PC-9 (cell line): Measurements from ENCODE around the gene EFCAB11. TPM values are rescaled to one million over a fixed set of nuclear protein-coding genes. Genes with fewer than 3 reads are reported as not detected.

ENCODE experiments used
- BruUV-seq: library from RNA; stranded (reverse); fragments of 400-500 nt; replicated peaks from 2 replicates; lab custom pipeline; 2021; lab: Mats Ljungman, UMichigan
- CTCF ChIA-PET: fragments of 300-600 bp; sonication (Branson Sonifier 250); formaldehyde crosslinking; loops from one replicate; lab custom pipeline; 2022; ENCODE audit warnings: antibody characterized with exemption; lab: Charles Lee
- POLR2A ChIA-PET: fragments of 300-600 bp; sonication (Branson Sonifier 250); formaldehyde crosslinking; loops from one replicate; lab custom pipeline; 2022; ENCODE audit warnings: antibody characterized with exemption; ENCODE audit not compliant: unreplicated experiment; lab: Charles Lee
- DNase-seq, 2 experiments: peaks; one replicate each; pipeline versions ENCODE4 v3.0.0 to v3.0.0-alpha.2; 2015 to 2022; ENCODE audit warnings: mixed read lengths in 1 of 2
- H2AFZ ChIP-seq: fragments of 200-600 bp; sonication (generic); 2 replicates; pipeline ENCODE4 v1.8.1; 2017; ENCODE audit warnings: antibody characterized with exemption
- H3F3A ChIP-seq: fragments of 200-600 bp; sonication (generic); 2 replicates; pipeline ENCODE4 v1.8.1; 2017; ENCODE audit warnings: antibody characterized with exemption, mild to moderate bottlenecking, low read depth; ENCODE audit not compliant: insufficient read depth
- H3K27ac ChIP-seq: fragments of 200-600 bp; sonication (generic); 2 replicates; pipeline ENCODE4 v1.6.1; 2016; ENCODE audit warnings: mixed run types
- H3K27me3 ChIP-seq: fragments of 200-600 bp; sonication (generic); 2 replicates; pipeline ENCODE4 v1.6.1; 2016; ENCODE audit warnings: low read depth, mixed run types; ENCODE audit not compliant: insufficient read depth
- H3K36me3 ChIP-seq: fragments of 200-600 bp; sonication (generic); 2 replicates; pipeline ENCODE4 v1.6.1; 2016; ENCODE audit warnings: low read depth, mixed run types
- H3K4me1 ChIP-seq: fragments of 200-600 bp; sonication (generic); replicated peaks from 2 replicates; pipeline ENCODE4 v1.6.1; 2016; ENCODE audit warnings: mixed run types; ENCODE audit not compliant: insufficient read depth
- H3K4me2 ChIP-seq: fragments of 200-600 bp; sonication (generic); 2 replicates; pipeline ENCODE4 v1.6.1; 2017; ENCODE audit warnings: mixed run types
- H3K4me3 ChIP-seq: fragments of 200-600 bp; sonication (generic); 2 replicates; pipeline ENCODE4 v1.6.1; 2016; ENCODE audit warnings: mixed run types
- H3K79me2 ChIP-seq: fragments of 200-600 bp; sonication (generic); 2 replicates; pipeline ENCODE4 v1.6.1; 2017; ENCODE audit warnings: low read depth, mixed run types
- H3K9me2 ChIP-seq: fragments of 200-600 bp; sonication (generic); 2 replicates; pipeline ENCODE4 v1.8.1; 2017; ENCODE audit warnings: mild to moderate bottlenecking; ENCODE audit not compliant: insufficient read depth
- H3K9me3 ChIP-seq: fragments of 200-600 bp; sonication (generic); 2 replicates; pipeline ENCODE4 v1.8.1; 2016; ENCODE audit warnings: low read depth; ENCODE audit not compliant: insufficient read depth
- H4K20me1 ChIP-seq: fragments of 200-600 bp; sonication (generic); 2 replicates; pipeline ENCODE4 v1.8.1; 2017; ENCODE audit not compliant: insufficient read depth
- EZH2 ChIP-seq: fragments of 200-600 bp; sonication (generic); IDR thresholded peaks from 2 replicates; pipeline ENCODE4 v1.8.0; 2017; ENCODE audit warnings: antibody characterized with exemption, low read depth
- intact Hi-C: fragments of 100-400 bp; cut with micrococcal nuclease; formaldehyde crosslinking; loops from one replicate; pipeline ENCODE4 v1.10.0; 2022; ENCODE audit not compliant: unreplicated experiment
- total RNA-seq: library from RNA; stranded (reverse); gene quantifications from 2 replicates; pipeline ENCODE4 v1.2.3, GENCODE V29; 2021
- TF ChIP-seq, protein P1 (sequence below): fragments of 200-600 bp; sonication (generic); conservative IDR thresholded peaks from 2 replicates; pipeline ENCODE4 v1.6.1; 2017; ENCODE audit warnings: mixed run types, antibody characterized with exemption, mild to moderate bottlenecking, moderate library complexity

The EFCAB11 gene
- total RNA-seq, 1 experiment from 2014 or later, result 8.4 TPM

DNA sequence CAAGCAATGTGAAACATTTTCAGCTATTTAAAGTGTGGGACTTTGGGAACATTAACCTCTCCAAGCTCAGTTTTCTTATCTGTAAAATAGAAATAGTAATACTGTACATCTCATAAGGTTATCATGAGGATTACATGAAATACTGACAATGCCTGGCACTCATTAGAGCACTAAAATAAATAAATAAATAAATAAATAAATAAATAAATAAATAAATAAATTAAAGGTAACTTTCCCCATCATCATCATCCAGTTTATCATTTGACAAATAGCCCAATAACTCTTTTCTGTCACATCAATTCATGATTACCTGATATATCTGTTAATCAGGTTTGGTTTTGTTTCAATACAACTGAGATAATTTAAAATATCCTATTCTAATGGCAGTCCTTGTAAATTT, 48.5 kb downstream of the EFCAB11 start:
- intact Hi-C loops, result no loop called here
- TF ChIP-seq, protein P1, sequence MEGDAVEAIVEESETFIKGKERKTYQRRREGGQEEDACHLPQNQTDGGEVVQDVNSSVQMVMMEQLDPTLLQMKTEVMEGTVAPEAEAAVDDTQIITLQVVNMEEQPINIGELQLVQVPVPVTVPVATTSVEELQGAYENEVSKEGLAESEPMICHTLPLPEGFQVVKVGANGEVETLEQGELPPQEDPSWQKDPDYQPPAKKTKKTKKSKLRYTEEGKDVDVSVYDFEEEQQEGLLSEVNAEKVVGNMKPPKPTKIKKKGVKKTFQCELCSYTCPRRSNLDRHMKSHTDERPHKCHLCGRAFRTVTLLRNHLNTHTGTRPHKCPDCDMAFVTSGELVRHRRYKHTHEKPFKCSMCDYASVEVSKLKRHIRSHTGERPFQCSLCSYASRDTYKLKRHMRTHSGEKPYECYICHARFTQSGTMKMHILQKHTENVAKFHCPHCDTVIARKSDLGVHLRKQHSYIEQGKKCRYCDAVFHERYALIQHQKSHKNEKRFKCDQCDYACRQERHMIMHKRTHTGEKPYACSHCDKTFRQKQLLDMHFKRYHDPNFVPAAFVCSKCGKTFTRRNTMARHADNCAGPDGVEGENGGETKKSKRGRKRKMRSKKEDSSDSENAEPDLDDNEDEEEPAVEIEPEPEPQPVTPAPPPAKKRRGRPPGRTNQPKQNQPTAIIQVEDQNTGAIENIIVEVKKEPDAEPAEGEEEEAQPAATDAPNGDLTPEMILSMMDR, result no peak
- TF ChIP-seq EZH2, result no peak
- Histone ChIP-seq H3K27ac (no peak overlapping the region), H3F3A (no peaks in the 10 kb centered on the region), H3K4me2 (no peak overlapping the region), H3K4me3 (no peak overlapping the region), H2AFZ (no peak overlapping the region), H3K36me3 (no peaks in the 10 kb centered on the region), H3K79me2 (no peaks in the 10 kb centered on the region), H4K20me1 (no peaks in the 10 kb centered on the region), H3K9me3 (no peaks in the 10 kb centered on the region), H3K27me3 (no peaks in the 10 kb centered on the region), H3K4me1 (no peaks in the 10 kb centered on the region), H3K9me2 (no peaks in the 10 kb centered on the region)
- no TSS peak for BruUV-seq
- DNase-seq, result no peak
- ChIA-PET CTCF (no interaction called here), POLR2A (no interaction called here)

DNA sequence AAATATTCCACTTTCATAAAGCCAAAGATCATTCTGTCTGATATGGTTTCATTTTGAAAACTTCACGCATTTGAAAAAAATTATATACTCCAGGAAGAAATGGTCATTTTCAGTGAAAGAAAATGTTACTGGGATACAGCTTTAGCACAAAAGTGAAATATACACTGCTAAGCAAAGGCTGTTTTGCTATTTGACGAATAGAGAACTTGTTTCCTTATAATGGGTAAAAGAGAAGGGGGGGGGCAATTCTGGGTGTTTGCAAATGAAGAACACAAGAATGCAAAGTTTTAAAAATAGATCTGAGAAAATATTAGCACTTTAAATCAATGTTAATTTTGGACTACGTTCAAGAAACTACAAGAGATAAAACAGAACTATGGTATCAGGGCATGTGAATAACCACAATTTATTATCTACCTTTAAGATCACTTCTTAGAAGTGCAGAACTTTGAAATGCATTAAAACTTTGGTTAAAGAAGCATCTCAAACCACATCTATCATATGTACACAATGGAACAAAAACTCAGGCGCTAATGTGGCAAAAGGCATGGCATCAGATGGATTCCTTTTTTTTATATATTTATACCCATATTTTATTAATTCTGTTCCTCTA, 51.1 kb downstream of the EFCAB11 start:
- H3K4me3 ChIP-seq, result no peak overlapping the region
- no peaks in the 10 kb centered on the region for H4K20me1 ChIP-seq
- H3K79me2 ChIP-seq, result no peaks in the 10 kb centered on the region
- TF ChIP-seq EZH2, result no peak
- TF ChIP-seq, protein P1, result no peak
- no peak overlapping the region for H3K27ac ChIP-seq
- H3K4me2 ChIP-seq, result no peak overlapping the region
- intact Hi-C loops, result no loop called here
- CTCF ChIA-PET, result no interaction called here
- H2AFZ ChIP-seq, result no peak overlapping the region
- no peaks in the 10 kb centered on the region for H3F3A ChIP-seq
- no peaks in the 10 kb centered on the region for H3K9me3 ChIP-seq
- no peaks in the 10 kb centered on the region for H3K4me1 ChIP-seq
- no peak for DNase-seq
- H3K9me2 ChIP-seq, result no peaks in the 10 kb centered on the region
- no peaks in the 10 kb centered on the region for H3K36me3 ChIP-seq
- no TSS peak for BruUV-seq
- POLR2A ChIA-PET, result no interaction called here
- no peaks in the 10 kb centered on the region for H3K27me3 ChIP-seq

DNA sequence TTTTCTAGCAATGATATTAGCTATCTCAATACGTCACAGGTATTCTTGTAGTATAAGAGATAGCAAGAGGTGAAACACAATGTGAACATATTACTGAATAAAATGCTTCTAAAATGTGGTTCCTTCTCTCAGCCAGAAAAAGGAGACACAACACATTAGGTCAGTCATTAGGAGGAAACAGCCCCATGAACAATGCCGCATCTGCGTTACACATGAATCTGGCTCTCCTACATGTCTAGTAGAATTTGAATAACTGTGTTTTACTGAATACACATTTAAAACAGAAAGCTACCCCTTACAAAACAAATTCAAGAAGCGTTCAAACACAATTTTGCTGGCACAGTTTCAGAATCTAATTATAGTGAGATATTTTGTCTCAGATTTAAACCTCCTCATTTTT, 51.6 kb downstream of the EFCAB11 start:
- no peak overlapping the region for H3K4me3 ChIP-seq
- no peaks in the 10 kb centered on the region for H3K9me2 ChIP-seq
- no peaks in the 10 kb centered on the region for H3K9me3 ChIP-seq
- ChIA-PET POLR2A (no interaction called here), CTCF (no interaction called here)
- TF ChIP-seq, protein P1, result no peak
- TF ChIP-seq EZH2, result no peak
- H3K27ac ChIP-seq, result no peak overlapping the region
- H3K4me2 ChIP-seq, result no peak overlapping the region
- no peak overlapping the region for H2AFZ ChIP-seq
- H3K27me3 ChIP-seq, result no peaks in the 10 kb centered on the region
- no peaks in the 10 kb centered on the region for H3F3A ChIP-seq
- intact Hi-C loops, result no loop called here
- no peaks in the 10 kb centered on the region for H3K79me2 ChIP-seq
- DNase-seq, result no peak
- no peaks in the 10 kb centered on the region for H3K36me3 ChIP-seq
- no peaks in the 10 kb centered on the region for H4K20me1 ChIP-seq
- no peaks in the 10 kb centered on the region for H3K4me1 ChIP-seq
- no TSS peak for BruUV-seq
